Measurements from ENCODE around the gene TM4SF20. TPM values are rescaled to one million over a fixed set of nuclear protein-coding genes. Genes with fewer than 3 reads are reported as not detected.
"Not testable (repeated sequence)": the region's sequence is repeated elsewhere in the genome, so short reads cannot be mapped to it uniquely, and the experiment has no call there.

The TM4SF20 gene
- total RNA-seq, 4 donors from 2014 or later = not detected

GRCh38 chr2:227368574-227368973, 10.5 kb downstream of the TM4SF20 start:
- H3K4me1 ChIP-seq = peaks cover 0 to 29% (median 11%) of the 10 kb centered on the region in 3 donors
- DNase-seq = no peak
- no peaks in the 10 kb centered on the region for H3K36me3 ChIP-seq
- intact Hi-C loops (cut with DNase I) = no loop called here
- H3K9me3 ChIP-seq = no peaks in the 10 kb centered on the region
- H3K4me3 ChIP-seq = no peak overlapping the region
- 80 to 83% methylated on average over 5 of the region's 5 CpGs for WGBS, 2 donors
- H3K27ac ChIP-seq = no peak overlapping the region
- no peak for TF ChIP-seq CTCF (IDR thresholded peaks at IDR 0.05)
- no peak for TF ChIP-seq POLR2A (IDR thresholded peaks at IDR 0.05)
- no peaks in the 10 kb centered on the region for H3K27me3 ChIP-seq

- Histone ChIP-seq H3K27ac (peak overlapping the region in 2 of 4 donors; percentile 5 to 78), H3K4me1 (peaks cover 0 to 29% (median 11%) of the 10 kb centered on the region in 3 donors), H3K9me3 (no peaks in the 10 kb centered on the region), H3K27me3 (no peaks in the 10 kb centered on the region), H3K36me3 (no peaks in the 10 kb centered on the region), H3K4me3 (no peak overlapping the region)
- 51 to 72% methylated on average over 3 of the region's 3 CpGs for WGBS, 2 donors
- intact Hi-C loops (cut with DNase I) = no loop called here
- DNase-seq = no peak
- TF ChIP-seq CTCF (IDR thresholded peaks at IDR 0.05) (no peak), POLR2A (IDR thresholded peaks at IDR 0.05) (no peak)
These were observed 11.7 kb downstream of the TM4SF20 start for GRCh38 chr2:227367427-227367795.

GRCh38 chr2:227366769-227367426, 12.2 kb downstream of the TM4SF20 start:
- H3K27ac ChIP-seq = peak overlapping the region in 2 of 4 donors; percentile 59 to 78
- intact Hi-C loops (cut with DNase I) = no loop called here
- TF ChIP-seq POLR2A (IDR thresholded peaks at IDR 0.05) (no peak), CTCF (IDR thresholded peaks at IDR 0.05) (no peak)
- H3K36me3 ChIP-seq = no peaks in the 10 kb centered on the region
- H3K27me3 ChIP-seq = no peaks in the 10 kb centered on the region
- H3K9me3 ChIP-seq = no peaks in the 10 kb centered on the region
- DNase-seq = no peak
- H3K4me1 ChIP-seq = peaks cover 0 to 29% (median 11%) of the 10 kb centered on the region in 3 donors
- WGBS, 2 donors = 45 to 56% methylated on average over 11 of the region's 11 CpGs
- H3K4me3 ChIP-seq = no peak overlapping the region

GRCh38 chr2:227365833-227366232, 13.3 kb downstream of the TM4SF20 start:
- WGBS, 2 donors = 31 to 68% methylated on average over 3 of the region's 3 CpGs
- DNase-seq = no peak
- no peak overlapping the region for H3K27ac ChIP-seq
- peaks cover 0 to 5% (median 0%) of the 10 kb centered on the region in 3 donors for H3K36me3 ChIP-seq
- H3K27me3 ChIP-seq = no peaks in the 10 kb centered on the region
- intact Hi-C loops (cut with DNase I) = no loop called here
- H3K4me1 ChIP-seq = peaks cover 0 to 24% (median 11%) of the 10 kb centered on the region in 3 donors
- H3K9me3 ChIP-seq = no peaks in the 10 kb centered on the region
- no peak overlapping the region for H3K4me3 ChIP-seq
- TF ChIP-seq CTCF (IDR thresholded peaks at IDR 0.05) (no peak), POLR2A (IDR thresholded peaks at IDR 0.05) (no peak)

- peaks cover 0 to 14% (median 1%) of the 10 kb centered on the region in 3 donors for H3K36me3 ChIP-seq
- WGBS, 2 donors = 91% methylated on average over 11 of the region's 11 CpGs
- H3K27ac ChIP-seq; H3K27me3 ChIP-seq; intact Hi-C loops (cut with DNase I); H3K9me3 ChIP-seq; DNase-seq; H3K4me3 ChIP-seq: not testable (repeated sequence)
- H3K4me1 ChIP-seq = peaks cover 0 to 21% (median 11%) of the 10 kb centered on the region in 3 donors
These were observed 14.4 kb downstream of the TM4SF20 start for GRCh38 chr2:227364585-227365263.
